Measurements from ENCODE around the gene KIRREL3. TPM values are rescaled to one million over a fixed set of nuclear protein-coding genes. Genes with fewer than 3 reads are reported as not detected.

KIRREL3 gene
- total and polyA plus RNA-seq, 9 of the 15 experiments (the other 6 are each of a cell fraction or from before 2014, with no cell fraction given): 0.04 to 0.10 TPM; not detected in 7

DNA sequence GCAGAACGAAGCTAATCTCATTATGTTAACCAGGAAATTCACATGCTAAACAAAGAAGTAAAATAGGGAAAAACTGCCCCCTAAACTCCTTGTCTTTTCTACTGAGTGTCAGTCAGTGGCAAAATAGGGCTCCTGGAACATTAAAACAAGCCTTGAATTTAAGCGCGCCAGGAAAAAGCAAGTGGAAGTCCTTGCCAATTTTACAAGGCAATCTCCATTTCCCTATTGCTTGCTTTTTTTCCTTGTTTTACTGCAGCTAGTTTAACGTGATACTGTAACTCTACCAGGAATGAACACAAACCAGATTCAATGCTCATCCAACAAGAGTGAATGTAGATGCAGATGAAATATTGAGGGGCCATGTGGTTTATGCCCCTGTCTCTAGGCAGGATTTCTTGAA, 28.1 kb upstream of the KIRREL3 start (continued):
- TF ChIP-seq, protein P1, sequence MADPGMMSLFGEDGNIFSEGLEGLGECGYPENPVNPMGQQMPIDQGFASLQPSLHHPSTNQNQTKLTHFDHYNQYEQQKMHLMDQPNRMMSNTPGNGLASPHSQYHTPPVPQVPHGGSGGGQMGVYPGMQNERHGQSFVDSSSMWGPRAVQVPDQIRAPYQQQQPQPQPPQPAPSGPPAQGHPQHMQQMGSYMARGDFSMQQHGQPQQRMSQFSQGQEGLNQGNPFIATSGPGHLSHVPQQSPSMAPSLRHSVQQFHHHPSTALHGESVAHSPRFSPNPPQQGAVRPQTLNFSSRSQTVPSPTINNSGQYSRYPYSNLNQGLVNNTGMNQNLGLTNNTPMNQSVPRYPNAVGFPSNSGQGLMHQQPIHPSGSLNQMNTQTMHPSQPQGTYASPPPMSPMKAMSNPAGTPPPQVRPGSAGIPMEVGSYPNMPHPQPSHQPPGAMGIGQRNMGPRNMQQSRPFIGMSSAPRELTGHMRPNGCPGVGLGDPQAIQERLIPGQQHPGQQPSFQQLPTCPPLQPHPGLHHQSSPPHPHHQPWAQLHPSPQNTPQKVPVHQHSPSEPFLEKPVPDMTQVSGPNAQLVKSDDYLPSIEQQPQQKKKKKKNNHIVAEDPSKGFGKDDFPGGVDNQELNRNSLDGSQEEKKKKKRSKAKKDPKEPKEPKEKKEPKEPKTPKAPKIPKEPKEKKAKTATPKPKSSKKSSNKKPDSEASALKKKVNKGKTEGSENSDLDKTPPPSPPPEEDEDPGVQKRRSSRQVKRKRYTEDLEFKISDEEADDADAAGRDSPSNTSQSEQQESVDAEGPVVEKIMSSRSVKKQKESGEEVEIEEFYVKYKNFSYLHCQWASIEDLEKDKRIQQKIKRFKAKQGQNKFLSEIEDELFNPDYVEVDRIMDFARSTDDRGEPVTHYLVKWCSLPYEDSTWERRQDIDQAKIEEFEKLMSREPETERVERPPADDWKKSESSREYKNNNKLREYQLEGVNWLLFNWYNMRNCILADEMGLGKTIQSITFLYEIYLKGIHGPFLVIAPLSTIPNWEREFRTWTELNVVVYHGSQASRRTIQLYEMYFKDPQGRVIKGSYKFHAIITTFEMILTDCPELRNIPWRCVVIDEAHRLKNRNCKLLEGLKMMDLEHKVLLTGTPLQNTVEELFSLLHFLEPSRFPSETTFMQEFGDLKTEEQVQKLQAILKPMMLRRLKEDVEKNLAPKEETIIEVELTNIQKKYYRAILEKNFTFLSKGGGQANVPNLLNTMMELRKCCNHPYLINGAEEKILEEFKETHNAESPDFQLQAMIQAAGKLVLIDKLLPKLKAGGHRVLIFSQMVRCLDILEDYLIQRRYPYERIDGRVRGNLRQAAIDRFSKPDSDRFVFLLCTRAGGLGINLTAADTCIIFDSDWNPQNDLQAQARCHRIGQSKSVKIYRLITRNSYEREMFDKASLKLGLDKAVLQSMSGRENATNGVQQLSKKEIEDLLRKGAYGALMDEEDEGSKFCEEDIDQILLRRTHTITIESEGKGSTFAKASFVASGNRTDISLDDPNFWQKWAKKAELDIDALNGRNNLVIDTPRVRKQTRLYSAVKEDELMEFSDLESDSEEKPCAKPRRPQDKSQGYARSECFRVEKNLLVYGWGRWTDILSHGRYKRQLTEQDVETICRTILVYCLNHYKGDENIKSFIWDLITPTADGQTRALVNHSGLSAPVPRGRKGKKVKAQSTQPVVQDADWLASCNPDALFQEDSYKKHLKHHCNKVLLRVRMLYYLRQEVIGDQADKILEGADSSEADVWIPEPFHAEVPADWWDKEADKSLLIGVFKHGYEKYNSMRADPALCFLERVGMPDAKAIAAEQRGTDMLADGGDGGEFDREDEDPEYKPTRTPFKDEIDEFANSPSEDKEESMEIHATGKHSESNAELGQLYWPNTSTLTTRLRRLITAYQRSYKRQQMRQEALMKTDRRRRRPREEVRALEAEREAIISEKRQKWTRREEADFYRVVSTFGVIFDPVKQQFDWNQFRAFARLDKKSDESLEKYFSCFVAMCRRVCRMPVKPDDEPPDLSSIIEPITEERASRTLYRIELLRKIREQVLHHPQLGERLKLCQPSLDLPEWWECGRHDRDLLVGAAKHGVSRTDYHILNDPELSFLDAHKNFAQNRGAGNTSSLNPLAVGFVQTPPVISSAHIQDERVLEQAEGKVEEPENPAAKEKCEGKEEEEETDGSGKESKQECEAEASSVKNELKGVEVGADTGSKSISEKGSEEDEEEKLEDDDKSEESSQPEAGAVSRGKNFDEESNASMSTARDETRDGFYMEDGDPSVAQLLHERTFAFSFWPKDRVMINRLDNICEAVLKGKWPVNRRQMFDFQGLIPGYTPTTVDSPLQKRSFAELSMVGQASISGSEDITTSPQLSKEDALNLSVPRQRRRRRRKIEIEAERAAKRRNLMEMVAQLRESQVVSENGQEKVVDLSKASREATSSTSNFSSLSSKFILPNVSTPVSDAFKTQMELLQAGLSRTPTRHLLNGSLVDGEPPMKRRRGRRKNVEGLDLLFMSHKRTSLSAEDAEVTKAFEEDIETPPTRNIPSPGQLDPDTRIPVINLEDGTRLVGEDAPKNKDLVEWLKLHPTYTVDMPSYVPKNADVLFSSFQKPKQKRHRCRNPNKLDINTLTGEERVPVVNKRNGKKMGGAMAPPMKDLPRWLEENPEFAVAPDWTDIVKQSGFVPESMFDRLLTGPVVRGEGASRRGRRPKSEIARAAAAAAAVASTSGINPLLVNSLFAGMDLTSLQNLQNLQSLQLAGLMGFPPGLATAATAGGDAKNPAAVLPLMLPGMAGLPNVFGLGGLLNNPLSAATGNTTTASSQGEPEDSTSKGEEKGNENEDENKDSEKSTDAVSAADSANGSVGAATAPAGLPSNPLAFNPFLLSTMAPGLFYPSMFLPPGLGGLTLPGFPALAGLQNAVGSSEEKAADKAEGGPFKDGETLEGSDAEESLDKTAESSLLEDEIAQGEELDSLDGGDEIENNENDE (IDR thresholded peaks at IDR 0.05; ENCODE audit: low read depth, low read length): no peak
- TF ChIP-seq HSF4 (CRISPR knock-in tag; IDR thresholded peaks at IDR 0.05; ENCODE audit: borderline replicate concordance) (no peak), NR2F6 (CRISPR knock-in tag; IDR thresholded peaks at IDR 0.05) (no peak), POLR2AphosphoS2 (IDR thresholded peaks at IDR 0.05; ENCODE audit: low read length) (no peak), BCL6 (CRISPR knock-in tag; IDR thresholded peaks at IDR 0.05) (no peak), DMBX1 (CRISPR knock-in tag; IDR thresholded peaks at IDR 0.05; ENCODE audit: borderline replicate concordance) (no peak), RBM17 (IDR thresholded peaks at IDR 0.05; ENCODE audit: borderline replicate concordance, low read depth, low read length) (no peak), ZNF583 (CRISPR knock-in tag; IDR thresholded peaks at IDR 0.05) (no peak), KDM1A (IDR thresholded peaks at IDR 0.05) (no peak), ZFP30 (CRISPR knock-in tag; IDR thresholded peaks at IDR 0.05; ENCODE audit: borderline replicate concordance) (no peak), SRSF9 (IDR thresholded peaks at IDR 0.05; ENCODE audit: borderline replicate concordance, low read depth, low read length) (no peak), ZNF224 (CRISPR knock-in tag; IDR thresholded peaks at IDR 0.05) (no peak), POLR3A (IDR thresholded peaks at IDR 0.05; ENCODE audit: borderline replicate concordance, extremely low read depth, insufficient read depth, insufficient read length) (no peak)
- TF ChIP-seq, protein P2, sequence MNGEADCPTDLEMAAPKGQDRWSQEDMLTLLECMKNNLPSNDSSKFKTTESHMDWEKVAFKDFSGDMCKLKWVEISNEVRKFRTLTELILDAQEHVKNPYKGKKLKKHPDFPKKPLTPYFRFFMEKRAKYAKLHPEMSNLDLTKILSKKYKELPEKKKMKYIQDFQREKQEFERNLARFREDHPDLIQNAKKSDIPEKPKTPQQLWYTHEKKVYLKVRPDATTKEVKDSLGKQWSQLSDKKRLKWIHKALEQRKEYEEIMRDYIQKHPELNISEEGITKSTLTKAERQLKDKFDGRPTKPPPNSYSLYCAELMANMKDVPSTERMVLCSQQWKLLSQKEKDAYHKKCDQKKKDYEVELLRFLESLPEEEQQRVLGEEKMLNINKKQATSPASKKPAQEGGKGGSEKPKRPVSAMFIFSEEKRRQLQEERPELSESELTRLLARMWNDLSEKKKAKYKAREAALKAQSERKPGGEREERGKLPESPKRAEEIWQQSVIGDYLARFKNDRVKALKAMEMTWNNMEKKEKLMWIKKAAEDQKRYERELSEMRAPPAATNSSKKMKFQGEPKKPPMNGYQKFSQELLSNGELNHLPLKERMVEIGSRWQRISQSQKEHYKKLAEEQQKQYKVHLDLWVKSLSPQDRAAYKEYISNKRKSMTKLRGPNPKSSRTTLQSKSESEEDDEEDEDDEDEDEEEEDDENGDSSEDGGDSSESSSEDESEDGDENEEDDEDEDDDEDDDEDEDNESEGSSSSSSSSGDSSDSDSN (IDR thresholded peaks at IDR 0.05; ENCODE audit: borderline replicate concordance in 1 of 2, low read depth in 2 of 2, low read length in 2 of 2): no peak

Data from K562 (cell line).